CD4-positive, alpha-beta T cell treated with Interferon gamma for 1 hour (primary cell): ENCODE data around the gene ASCC1.
"Not testable (repeated sequence)": the region's sequence is repeated elsewhere in the genome, so short reads cannot be mapped to it uniquely, and the experiment has no call there.

Experiments
- DNase-seq: peaks from one replicate; pipeline ENCODE4 v3.0.0-alpha.2; 2020

ASCC1 gene

DNA sequence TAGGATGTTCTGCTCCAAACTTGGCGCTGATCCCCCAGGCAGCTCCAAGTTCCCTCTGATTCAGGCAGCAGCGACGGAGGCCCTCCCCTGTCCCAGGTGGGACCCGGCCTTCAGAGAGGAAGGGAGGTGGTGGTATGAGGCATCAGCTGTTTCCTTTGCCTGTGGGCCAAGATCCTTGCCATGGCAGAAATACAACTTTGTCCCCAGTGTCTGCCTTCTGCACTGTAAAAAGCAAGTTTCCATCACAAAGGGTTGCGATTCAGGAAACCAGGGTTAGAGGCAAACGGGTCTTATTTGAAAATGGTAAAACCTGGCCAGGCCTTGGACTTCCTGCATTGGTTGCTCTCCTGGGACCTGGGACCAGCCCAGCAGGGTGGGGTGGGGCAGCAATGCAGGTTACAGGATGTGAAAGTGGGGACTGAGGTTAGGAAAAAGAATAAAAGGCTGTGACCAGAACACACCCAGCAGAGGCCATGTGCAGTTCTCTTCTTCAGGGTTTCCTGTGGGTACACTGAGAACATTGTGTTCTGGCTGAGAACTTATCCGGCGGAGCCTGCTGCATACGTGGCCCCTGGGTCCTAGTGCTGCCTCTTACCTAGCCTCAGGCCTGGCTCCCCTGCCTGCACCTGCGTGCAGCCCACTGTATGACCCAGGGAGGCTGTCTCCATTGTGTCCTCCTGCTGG, 32.5 kb upstream of the ASCC1 start:
- peak; percentile 76 for DNase-seq

DNA sequence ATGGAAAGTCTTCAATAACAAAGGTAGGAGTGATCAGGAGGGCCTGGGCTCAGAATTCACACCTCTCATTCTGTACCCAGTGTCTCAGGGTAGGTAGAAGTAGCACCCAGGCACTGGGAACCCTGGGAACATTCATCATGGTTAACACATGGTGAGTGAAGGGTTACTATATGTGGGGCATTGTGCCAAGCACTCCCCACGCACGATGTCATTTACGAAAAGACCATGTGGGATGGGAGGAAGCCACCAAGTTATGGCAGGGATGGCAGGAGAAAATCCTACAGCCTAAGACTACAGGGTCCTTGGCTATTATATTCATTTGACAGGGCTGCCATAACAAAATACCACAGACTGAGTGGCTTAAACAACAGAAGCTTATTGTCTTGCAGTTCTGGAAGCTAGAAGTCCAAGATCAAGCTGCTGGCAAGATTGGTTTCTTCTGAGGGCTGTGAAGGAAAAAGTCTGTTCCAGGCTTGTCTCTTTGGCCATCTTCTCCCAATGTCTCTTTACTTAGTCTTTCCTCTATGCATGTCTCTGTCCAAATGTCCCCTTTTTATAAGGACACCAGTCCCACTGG, 30.0 kb upstream of the ASCC1 start:
- DNase-seq, result no peak

DNA sequence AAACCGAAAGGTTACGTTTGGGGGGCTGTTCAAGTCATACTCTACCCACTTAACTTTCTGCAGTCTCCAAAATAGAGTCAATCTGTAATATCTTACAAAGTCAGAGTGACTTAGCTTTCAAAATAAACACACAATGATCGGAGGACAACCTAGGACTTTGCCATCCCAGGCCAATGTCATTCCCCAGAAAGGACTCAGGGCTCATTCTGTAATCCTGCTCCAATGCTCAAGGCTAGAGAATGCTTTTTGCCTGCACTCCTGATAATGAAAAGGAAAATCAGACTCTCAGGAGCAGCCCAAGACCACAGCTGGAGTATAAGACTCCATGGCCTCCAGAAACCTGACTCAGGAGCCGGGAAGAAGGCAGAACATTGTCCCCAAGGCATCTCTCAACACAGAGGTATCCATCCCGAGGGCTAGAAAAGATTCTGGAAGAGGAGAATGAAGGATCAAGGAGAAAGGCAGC, 28.5 kb upstream of the ASCC1 start:
- no peak for DNase-seq

DNA sequence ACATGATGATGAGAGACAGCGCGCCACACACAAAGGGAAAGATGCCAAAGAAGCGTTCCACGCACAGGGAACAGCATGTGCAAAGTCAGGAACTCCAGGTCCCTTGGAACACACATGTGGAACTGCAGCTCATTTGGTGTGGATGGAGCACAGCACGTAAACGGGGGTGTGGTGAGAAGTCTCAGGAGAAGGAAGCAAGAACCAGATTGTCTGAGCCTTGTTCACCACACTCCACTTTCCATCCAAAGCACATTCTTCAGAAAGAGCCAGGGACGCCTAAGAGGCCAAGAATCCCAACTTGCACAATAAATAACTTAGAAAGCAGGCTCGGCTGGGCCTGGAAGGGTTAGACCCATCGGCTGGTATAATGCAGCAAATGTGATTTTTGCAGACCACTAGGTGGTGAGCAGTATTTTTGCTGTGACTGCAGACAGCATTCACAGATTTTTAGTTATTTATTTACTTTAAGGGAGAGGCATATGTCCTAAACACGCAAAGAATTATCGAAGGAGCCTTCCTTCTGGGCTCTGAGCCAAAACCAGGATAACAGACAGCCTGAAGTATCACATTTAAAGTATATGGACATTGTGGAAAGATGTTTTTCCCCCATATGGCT, 27.9 kb upstream of the ASCC1 start:
- DNase-seq, result no peak

DNA sequence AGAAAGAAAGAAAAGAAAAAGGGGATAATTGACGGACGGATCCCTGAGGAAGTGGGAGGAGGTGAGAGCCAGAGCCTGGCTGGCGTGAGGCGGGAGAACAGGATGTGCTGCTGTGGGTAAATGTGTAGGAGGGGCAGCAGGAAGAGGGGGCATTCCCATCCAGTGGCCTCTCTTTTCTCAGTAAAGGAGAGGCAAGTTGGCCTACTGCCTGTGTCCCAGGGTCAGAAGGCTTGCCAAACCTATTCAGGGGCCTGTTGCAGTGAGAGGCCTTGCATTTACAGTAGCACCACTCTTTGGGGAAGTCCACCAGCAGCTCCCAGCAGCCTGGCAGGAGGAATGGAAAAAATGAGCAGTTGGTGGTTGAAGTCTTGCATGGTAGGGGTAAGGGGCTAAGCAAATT, 26.6 kb upstream of the ASCC1 start:
- DNase-seq, result no peak

DNA sequence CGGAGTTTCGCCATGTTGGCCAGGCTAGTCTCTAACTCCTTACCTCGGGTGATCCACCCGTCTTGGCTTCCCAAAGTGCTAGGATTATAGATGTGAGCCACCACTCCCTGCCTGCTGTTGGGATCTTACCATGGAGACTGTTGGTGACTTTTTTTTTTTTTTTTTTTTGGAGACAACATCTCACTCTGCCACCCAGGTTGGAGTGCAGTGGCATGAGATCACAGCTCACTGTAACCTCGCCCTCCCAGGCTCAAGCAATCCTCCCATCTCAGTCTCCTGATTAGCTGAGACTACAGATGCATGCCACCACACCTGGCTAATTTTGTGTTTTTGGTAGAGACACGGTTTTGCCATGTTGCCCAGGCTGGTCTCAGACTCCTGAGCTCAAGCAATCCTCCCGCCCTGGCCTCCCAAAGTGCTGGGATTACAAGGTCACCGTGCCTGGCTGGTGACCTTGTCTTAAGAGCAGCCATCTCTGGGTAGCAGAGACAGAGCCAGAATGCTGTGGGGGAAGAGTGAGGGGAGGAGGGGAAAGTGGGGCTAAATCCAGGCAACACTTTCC, 25.7 kb upstream of the ASCC1 start:
- no peak for DNase-seq

DNA sequence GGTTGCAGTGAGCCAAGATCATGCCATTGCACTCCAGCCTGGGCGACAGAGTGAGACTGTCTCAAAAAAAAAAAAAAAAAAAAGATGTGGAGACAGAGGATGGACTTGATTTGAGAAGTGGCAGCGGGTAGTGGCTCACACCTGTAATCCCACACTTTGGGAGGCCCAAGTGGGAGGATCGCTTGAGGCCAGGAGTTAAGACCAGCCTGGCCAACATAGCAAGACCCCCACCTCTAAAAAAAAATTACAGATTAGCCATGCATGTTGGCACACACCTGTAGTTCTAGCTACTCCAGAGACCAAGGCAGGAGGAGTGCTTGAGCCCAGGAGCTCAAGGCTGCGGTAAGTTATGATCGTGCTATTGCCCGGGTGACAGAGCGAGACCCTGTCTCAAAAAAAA, 24.3 kb upstream of the ASCC1 start:
- no peak for DNase-seq

DNA sequence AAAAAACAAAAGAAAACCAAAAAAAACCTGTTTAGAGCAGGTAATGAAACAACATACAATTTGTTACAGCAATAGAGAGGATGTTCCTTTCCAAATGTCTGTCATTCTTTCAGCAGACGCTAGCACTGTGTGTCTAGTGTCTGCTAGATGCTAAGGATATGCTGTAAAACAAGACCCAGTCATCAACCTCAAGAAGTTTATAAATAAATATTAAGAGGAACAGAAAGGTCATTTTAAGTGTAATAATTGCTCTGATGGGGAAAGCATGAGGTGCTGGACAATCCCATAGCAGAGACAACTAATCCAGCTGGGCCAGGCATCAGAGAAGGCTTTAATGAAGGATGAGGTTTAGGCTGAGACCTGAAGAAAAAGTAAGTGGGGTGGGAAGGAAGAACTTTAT, 23.3 kb upstream of the ASCC1 start:
- DNase-seq, result no peak

DNA sequence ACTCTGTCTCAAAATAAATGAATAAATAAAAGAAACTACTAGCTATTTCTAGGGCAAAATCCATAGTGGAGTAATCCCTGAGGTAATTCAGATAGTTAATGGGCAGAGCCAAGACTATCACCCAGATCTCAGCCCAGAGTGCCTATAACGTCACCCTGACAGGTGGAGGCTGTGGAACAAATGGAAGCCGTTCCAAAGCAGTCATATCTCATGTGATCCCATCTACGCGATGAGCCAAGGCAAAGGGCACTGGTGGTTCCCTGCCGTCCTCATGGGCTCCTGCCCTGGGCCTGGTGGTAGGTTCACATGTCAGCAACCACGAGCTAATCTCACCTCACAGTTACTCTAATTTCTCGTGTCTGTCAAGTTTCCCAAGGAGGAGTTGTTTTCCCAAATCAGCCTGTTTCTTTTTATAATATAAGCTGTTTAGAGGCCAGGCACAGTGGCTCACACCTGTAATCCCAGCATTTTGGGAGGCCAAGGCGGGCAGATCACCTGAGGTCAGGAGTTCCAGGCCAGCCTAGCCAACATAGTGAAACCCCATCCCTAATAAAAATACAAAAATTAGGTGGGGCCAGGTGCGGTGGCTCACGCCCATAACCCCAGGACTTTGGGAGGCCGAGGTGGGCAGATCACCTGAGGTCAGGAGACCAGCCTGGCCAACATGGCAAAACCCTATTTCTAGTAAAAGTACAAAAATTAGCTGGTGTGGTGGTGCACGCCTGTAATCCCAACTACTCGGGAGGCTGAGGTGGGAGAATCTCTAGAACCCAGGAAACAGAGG, 22.5 kb upstream of the ASCC1 start:
- no peak for DNase-seq

DNA sequence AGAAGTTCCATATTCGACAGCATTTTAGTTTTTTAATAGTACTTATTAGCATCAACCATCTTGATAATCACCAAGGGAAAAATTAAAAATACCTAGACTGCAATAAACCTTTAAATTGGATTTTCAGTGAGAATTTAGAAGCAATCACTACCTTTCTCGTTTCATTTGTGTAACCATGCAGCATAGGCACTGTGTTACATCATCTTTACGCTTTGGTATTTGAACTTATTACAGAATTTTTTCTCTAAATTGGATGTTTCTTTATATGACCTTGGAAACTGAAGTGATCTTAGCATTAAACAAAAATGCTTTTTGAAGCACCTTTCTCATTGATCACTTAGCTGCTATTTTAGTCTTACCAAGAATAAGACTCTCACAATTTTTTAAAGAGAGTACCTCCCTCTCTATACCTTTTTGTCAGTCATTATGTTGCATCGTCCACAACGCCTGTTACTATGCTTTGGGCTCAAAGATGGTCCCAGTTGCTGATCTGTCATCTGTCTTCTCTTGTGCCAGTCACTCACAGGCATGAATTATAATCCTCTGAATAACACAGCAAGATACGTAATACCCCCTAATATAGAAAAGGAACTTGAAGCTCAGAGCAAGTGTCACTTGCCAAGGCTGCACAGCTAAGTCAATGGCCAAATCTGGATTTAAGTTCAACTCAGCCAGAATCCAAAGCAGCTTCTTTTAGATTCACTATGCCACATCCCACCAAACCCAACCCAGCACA, 19.6 kb upstream of the ASCC1 start:
- DNase-seq, result no peak

DNA sequence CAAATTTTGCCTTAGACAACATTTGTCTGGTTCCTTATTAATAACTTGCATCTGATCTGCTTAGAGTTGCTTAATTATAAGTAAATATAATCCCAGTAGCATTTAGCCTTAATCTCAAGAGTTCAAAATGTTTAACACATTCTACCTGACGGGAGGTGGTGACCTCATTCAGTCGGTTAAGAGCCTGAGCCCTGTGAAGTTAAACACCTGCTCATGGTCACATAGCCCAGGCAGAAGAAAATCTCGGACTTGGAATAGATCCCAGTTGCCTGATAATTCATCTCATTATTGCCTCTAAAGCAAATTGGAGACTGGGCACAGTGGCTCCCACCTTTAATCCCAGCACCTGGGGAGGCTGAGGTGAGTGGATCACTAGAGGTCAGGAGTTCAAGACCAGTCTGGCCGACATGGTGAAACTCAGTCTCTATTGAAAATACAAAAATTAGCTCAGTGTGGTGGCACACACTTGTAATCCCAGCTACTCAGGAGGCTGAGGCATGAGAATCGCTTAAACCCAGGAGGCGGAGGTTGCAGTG, 18.6 kb upstream of the ASCC1 start:
- DNase-seq, result no peak

DNA sequence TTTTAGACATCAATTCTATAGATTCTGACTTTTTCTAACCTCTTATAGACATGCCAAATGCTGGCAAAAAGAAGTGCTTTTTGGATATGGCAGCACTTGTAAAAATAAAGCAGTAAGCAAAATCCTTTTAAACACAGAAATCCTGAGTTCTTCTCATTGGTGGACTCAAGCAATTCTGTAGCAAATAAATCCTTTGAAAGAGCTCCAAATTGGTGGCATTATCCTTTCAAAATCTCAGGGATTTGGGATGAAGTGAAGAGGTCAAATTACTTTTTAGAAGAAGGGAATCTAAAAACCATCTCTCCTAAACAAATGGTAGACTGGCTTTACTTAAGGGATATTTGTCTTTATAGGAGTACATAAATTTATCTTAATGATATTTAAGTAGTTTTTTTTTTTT, 17.5 kb upstream of the ASCC1 start:
- no peak for DNase-seq

DNA sequence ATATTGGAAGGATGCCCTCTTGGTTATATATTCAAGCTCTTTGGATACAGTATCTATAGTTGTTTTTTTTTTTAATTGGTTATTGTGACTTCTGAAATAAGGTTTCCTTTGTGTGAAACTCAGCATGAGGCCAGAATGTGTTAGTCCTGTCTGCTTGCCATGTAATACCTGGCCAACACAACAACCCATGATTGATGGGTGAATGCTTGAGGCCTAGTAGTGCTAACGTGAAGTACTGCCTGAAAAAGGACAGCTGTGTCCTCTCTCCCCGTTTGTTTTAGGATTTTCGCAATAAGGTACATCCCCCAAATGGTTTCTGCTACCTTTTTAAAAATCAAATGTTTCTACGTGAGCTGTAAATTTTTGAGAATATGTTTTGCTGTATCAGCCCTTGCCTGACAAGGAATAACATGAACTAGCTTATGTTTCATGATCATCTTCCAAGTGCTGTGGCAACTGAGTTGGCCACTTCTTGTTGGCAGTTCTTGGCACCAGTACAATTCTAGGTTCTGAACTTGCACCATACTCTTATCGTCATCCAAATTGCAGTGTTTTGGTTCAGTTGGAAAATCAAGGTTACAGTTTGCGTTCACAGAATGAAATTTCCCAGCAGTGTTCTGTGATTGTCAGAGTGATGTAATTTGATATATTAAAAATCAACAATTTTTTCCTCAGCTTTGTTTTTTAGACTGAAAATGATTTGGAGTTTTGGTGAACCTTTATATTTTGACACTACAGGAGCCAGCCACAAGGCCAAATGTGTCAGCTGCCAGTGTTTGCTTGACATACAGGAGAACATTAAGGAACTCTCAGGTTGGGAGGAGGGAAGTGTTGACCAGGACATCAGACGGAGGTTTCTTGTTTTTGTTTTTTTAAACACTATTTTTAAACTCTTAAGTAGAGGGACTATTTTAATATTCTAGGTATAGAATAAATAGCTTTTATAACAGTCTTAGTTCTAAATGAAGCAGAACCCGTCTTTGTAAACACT, 13.5 kb upstream of the ASCC1 start:
- no peak for DNase-seq

DNA sequence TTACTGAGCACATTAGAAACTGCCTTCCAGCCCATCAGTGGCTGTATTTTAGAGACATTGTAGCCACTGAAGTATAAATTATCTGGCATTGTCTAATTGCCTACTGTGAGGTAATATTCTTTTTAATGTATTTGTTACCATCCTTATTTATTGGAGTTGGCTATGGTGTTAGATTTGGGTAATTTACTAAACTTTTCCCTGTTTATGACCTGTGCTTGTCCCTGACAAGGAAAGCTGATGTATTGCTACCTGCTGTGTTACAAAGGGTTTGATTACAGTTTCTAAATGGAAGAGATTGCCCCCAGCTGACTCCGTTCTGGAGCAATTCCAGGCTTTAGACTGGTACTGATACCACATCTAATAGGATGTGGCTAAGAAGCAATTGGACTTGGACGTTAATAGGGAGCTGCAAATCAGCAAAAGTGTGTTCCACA, 12.3 kb upstream of the ASCC1 start:
- no peak for DNase-seq

DNA sequence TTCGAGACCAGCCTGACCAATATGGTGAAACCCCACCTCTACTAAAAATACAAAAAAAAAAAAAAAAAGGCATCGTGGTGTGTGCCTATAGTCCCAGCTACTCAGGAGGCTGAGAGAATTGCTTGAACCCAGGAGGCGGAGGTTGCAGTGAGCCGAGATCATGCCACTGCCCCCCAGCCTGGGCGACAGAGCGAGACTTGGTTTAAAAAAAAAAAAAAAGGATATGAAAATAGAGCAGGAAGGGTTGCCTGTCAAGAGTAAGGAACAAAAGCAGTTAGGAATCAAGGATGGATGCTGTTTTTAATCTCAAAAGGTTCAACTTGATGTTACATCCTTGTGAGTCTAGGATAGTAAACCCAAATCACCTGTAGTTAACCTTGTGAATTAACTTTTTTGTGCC, 11.8 kb upstream of the ASCC1 start:
- DNase-seq, result no peak

DNA sequence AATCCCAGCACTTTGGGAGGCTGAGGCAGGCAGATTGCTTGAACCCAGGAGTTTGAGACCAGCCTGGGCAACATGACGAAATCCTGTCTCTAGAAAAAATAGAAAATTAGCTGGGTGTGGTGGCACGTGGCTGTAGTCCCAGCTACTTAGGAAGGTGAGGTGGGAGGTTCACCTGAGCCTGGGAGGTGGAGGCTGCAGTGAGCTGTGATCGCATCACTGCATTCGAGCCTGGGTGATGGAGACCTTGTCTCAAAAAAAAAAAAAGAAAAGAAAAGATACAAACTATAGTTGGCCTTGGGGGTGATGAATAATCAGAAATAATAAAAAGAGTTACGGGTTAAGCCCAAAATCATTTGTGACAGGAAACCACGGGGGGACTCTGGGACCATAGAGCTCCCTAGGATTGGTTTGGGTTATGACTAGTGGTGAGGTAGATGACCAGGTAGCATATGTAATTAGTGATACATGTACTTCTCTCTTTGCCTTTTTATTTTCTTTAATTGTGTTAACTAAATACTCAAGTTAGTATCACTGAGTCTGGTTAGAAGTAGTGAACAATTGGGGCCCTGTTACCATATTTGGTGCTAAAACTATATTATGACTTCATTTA, 10.4 kb upstream of the ASCC1 start:
- DNase-seq, result no peak

DNA sequence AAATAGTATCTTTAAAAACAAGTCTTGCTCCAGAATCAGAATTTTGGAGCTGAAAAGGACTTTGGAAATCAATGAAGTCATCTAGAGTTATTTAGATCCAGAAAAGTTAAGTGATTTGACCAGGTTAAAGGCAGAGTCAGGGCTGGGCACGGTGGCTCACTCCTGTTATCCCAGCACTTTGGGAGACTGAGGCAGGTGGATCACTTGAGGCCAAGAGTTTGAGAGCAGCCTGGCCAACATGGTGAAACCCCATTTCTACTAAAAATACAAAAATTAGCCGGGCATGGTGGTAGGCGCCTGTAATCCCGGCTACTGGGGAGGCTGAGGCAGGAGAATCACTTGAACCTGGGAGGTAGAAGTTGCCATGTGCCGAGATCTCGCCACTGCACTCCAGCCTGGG, 8.1 kb upstream of the ASCC1 start:
- DNase-seq, result not testable (repeated sequence)

DNA sequence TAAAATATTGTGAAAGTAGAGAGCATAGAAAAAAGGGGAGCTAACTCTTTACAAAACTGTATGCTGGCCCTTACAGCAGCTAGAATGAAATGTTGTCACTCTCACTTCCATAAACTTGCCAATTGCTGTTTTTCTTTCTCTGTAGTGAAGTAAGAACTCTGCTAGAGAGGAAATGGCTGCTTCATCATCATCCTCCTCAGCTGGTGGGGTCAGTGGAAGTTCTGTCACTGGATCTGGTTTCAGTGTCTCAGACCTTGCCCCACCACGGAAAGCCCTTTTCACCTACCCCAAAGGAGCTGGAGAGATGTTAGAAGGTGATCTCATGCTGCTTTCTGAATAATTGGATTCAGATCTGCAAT, 7.6 kb upstream of the ASCC1 start:
- peak; percentile 7 for DNase-seq

DNA sequence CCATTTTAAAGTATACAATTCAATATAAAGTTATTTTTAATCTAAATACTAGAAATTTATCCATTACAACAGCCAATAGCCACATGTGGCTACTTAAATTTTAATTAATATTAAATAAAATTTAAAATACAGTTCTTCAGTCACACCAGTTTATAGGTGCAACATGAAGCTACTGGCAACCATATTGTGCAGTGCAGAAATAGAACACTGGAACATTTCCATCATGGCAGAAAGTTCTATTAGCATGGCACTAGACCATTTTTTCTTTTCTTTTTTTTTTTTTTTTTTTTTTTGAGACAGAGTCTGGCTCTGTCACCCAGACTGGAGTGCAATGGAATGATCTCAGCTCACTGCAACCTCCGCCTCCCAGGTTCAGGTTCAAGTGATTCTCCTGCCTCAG, 5.2 kb upstream of the ASCC1 start:
- DNase-seq, result no peak

DNA sequence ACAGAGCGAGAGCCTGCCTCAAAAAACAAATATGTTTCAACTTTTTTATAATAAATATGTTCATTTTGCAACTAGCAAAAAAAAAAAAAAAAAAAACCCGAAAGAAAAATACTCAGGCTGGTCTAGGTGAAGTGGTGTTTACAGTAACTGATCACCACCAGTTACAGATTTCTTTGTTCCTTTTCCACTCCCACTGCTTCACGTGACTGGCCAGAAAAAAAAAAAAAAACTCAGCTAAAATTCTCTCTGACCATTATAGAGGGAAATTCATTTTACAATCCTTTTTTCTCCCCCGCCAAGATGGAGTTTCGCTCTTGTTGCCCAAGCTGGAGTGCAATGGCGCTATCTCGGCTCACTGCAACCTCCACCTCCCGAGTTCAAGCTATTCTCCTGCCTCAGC, 4.6 kb upstream of the ASCC1 start:
- DNase-seq, result no peak
